HG02642 (cell line): Measurements from ENCODE around the gene VLDLR.

ENCODE experiments used
- ATAC-seq: cut with Tn5 transposase; IDR thresholded peaks from one replicate; pipeline ENCODE4 v1.9.1; 2021; ENCODE audit warnings: mild to moderate bottlenecking; ENCODE audit not compliant: unreplicated experiment, poor library complexity

VLDLR gene

GRCh38 chr9:2621722-2622460 lies at the start of gene VLDLR:
Gene VLDLR, plus strand, starts transcription at chr9:2621787. Its CDS starts 403 bp downstream, at chr9:2622190.
- peak; percentile 40 for ATAC-seq

GRCh38 chr9:2574203-2574602 lies 47.4 kb upstream of the VLDLR start:
- no peak for ATAC-seq

GRCh38 chr9:2576631-2577030 lies 45.0 kb upstream of the VLDLR start:
- no peak for ATAC-seq

GRCh38 chr9:2583308-2584013 lies 38.1 kb upstream of the VLDLR start:
- no peak for ATAC-seq

- ATAC-seq: no peak
Observed at GRCh38 chr9:2591967-2592366, 29.6 kb upstream of the VLDLR start.

GRCh38 chr9:2593744-2594143 lies 27.8 kb upstream of the VLDLR start:
- ATAC-seq: no peak

- no peak for ATAC-seq
Observed at GRCh38 chr9:2595973-2596372, 25.6 kb upstream of the VLDLR start.

- ATAC-seq: no peak
Observed at GRCh38 chr9:2597483-2597882, 24.1 kb upstream of the VLDLR start.

- no peak for ATAC-seq
Observed at GRCh38 chr9:2599896-2600295, 21.7 kb upstream of the VLDLR start.

- ATAC-seq: no peak
Observed at GRCh38 chr9:2600307-2600706, 21.3 kb upstream of the VLDLR start.

- ATAC-seq: no peak
Observed at GRCh38 chr9:2601785-2602378, 19.7 kb upstream of the VLDLR start.

GRCh38 chr9:2602704-2603116 lies 18.9 kb upstream of the VLDLR start:
- peak; percentile 72 for ATAC-seq

- ATAC-seq: no peak
Observed at GRCh38 chr9:2603621-2604020, 18.0 kb upstream of the VLDLR start.

GRCh38 chr9:2605246-2605645 lies 16.3 kb upstream of the VLDLR start:
- ATAC-seq: no peak

GRCh38 chr9:2608276-2608675 lies 13.3 kb upstream of the VLDLR start:
- no peak for ATAC-seq

GRCh38 chr9:2610985-2611384 lies 10.6 kb upstream of the VLDLR start:
- no peak for ATAC-seq

- ATAC-seq: no peak
Observed at GRCh38 chr9:2611961-2612360, 9.6 kb upstream of the VLDLR start.

GRCh38 chr9:2613730-2614271 lies 7.8 kb upstream of the VLDLR start:
- ATAC-seq: no peak

- no peak for ATAC-seq
Observed at GRCh38 chr9:2615497-2615896, 6.1 kb upstream of the VLDLR start.

GRCh38 chr9:2616692-2617377 lies 4.8 kb upstream of the VLDLR start:
- no peak for ATAC-seq

- no peak for ATAC-seq
Observed at GRCh38 chr9:2618289-2618688, 3.3 kb upstream of the VLDLR start.
